ENCODE results near the gene PCDHGA6. TPM values are rescaled to one million over a fixed set of nuclear protein-coding genes. Genes with fewer than 3 reads are reported as not detected.
A peak's percentile ranks its signal among the peaks of the same experiment; 100 is the strongest.
"Not testable (repeated sequence)": the region's sequence is repeated elsewhere in the genome, so short reads cannot be mapped to it uniquely, and the experiment has no call there.

The PCDHGA6 gene
- total RNA-seq, 3 donors from 2014 or later (not counting 1 experiment from before 2014, with no cell fraction given) = 0.20 to 0.75 (median 0.21) TPM

- peak within 1 kb of the TSS; percentile 82 for H3K4me3 Mint-ChIP-seq
- H3K27me3 Mint-ChIP-seq (ENCODE audit: low read depth in 2 of 2) = peaks cover 58 to 76% of the 10 kb centered on the region in 2 donors
- peaks cover 62% of the 10 kb centered on the region for H3K27me3 ChIP-seq (ENCODE audit: control insufficient read depth, insufficient read depth, low read length)
- H3K4me3 ChIP-seq (ENCODE audit: low read length) = peak within 1 kb of the TSS; percentile 1
- H3K27ac ChIP-seq (ENCODE audit: low read length) = no peak within 1 kb of the TSS
- no peaks in the 10 kb centered on the region for H3K36me3 ChIP-seq (ENCODE audit: control insufficient read depth, insufficient read depth, low read length)
- peaks cover 4 to 7% of the 10 kb centered on the region in 2 donors for H3K4me1 Mint-ChIP-seq
- TF ChIP-seq, protein P1, sequence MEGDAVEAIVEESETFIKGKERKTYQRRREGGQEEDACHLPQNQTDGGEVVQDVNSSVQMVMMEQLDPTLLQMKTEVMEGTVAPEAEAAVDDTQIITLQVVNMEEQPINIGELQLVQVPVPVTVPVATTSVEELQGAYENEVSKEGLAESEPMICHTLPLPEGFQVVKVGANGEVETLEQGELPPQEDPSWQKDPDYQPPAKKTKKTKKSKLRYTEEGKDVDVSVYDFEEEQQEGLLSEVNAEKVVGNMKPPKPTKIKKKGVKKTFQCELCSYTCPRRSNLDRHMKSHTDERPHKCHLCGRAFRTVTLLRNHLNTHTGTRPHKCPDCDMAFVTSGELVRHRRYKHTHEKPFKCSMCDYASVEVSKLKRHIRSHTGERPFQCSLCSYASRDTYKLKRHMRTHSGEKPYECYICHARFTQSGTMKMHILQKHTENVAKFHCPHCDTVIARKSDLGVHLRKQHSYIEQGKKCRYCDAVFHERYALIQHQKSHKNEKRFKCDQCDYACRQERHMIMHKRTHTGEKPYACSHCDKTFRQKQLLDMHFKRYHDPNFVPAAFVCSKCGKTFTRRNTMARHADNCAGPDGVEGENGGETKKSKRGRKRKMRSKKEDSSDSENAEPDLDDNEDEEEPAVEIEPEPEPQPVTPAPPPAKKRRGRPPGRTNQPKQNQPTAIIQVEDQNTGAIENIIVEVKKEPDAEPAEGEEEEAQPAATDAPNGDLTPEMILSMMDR (IDR thresholded peaks at IDR 0.05) = no peak
- WGBS (ENCODE audit: insufficient coverage) = 21% methylated on average over 32 of the region's 32 CpGs
- H3K9me3 ChIP-seq (ENCODE audit: control insufficient read depth, insufficient read depth, low read length) = peaks cover 38% of the 10 kb centered on the region
- H3K27ac Mint-ChIP-seq = peak within 1 kb of the TSS in 1 of 2 donors; percentile 58
- peaks cover 4% of the 10 kb centered on the region for H3K36me3 Mint-ChIP-seq
- DNase-seq = peak in 1 of 2 donors; percentile 57
- peak; percentile 72 to 79 (median 77) for ATAC-seq
- H3K4me1 ChIP-seq (ENCODE audit: control insufficient read depth, insufficient read depth, low read length) = no peaks in the 10 kb centered on the region
- intact Hi-C loops (cut with micrococcal nuclease) = no loop called here
- H3K9me3 Mint-ChIP-seq = peaks cover 0 to 2% of the 10 kb centered on the region in 2 donors
These were observed 3.5 kb upstream of the PCDHGA6 start, which contains the start of gene PCDHGB3 for GRCh38 chr5:141369994-141370848. TSS of gene PCDHGB3 (plus strand) at chr5:141370242. CDS start at chr5:141370395, 153 bp downstream.

GRCh38 chr5:141371572-141372475 lies 1.9 kb upstream of the PCDHGA6 start:
- Histone ChIP-seq H3K27ac (ENCODE audit: low read length) (no peak overlapping the region), H3K36me3 (ENCODE audit: control insufficient read depth, insufficient read depth, low read length) (no peaks in the 10 kb centered on the region), H3K9me3 (ENCODE audit: control insufficient read depth, insufficient read depth, low read length) (peaks cover 39% of the 10 kb centered on the region), H3K27me3 (ENCODE audit: control insufficient read depth, insufficient read depth, low read length) (peaks cover 50% of the 10 kb centered on the region), H3K4me3 (ENCODE audit: low read length) (no peak overlapping the region), H3K4me1 (ENCODE audit: control insufficient read depth, insufficient read depth, low read length) (no peaks in the 10 kb centered on the region)
- no peaks in the 10 kb centered on the region for H3K36me3 Mint-ChIP-seq
- H3K27ac Mint-ChIP-seq = no peak overlapping the region
- WGBS (ENCODE audit: insufficient coverage) = 43% methylated on average over 69 of the region's 69 CpGs
- intact Hi-C loops (cut with micrococcal nuclease) = no loop called here
- DNase-seq (no peak), ATAC-seq (no peak)
- no peak overlapping the region for H3K4me3 Mint-ChIP-seq
- H3K27me3 Mint-ChIP-seq (ENCODE audit: low read depth in 2 of 2) = peaks cover 52 to 61% of the 10 kb centered on the region in 2 donors
- H3K4me1 Mint-ChIP-seq = peaks cover 4 to 7% of the 10 kb centered on the region in 2 donors
- peaks cover 0 to 2% of the 10 kb centered on the region in 2 donors for H3K9me3 Mint-ChIP-seq
- TF ChIP-seq, protein P1 (IDR thresholded peaks at IDR 0.05) = no peak

GRCh38 chr5:141374627-141375026 lies 936 bp downstream of the PCDHGA6 start:
- Mint-ChIP-seq H3K36me3 (no peaks in the 10 kb centered on the region), H3K9me3 (no peaks in the 10 kb centered on the region), H3K4me1 (peaks cover 4 to 7% of the 10 kb centered on the region in 2 donors), H3K4me3 (no peak overlapping the region), H3K27me3 (ENCODE audit: low read depth in 2 of 2) (peaks cover 45 to 62% of the 10 kb centered on the region in 2 donors), H3K27ac (no peak overlapping the region)
- no peak for ATAC-seq
- no peak for DNase-seq
- H3K4me1 ChIP-seq (ENCODE audit: control insufficient read depth, insufficient read depth, low read length) = no peaks in the 10 kb centered on the region
- no peaks in the 10 kb centered on the region for H3K36me3 ChIP-seq (ENCODE audit: control insufficient read depth, insufficient read depth, low read length)
- 61% methylated on average over 14 of the region's 14 CpGs for WGBS (ENCODE audit: insufficient coverage)
- peaks cover 44% of the 10 kb centered on the region for H3K27me3 ChIP-seq (ENCODE audit: control insufficient read depth, insufficient read depth, low read length)
- intact Hi-C loops (cut with micrococcal nuclease) = no loop called here
- peaks cover 42% of the 10 kb centered on the region for H3K9me3 ChIP-seq (ENCODE audit: control insufficient read depth, insufficient read depth, low read length)
- no peak overlapping the region for H3K27ac ChIP-seq (ENCODE audit: low read length)
- TF ChIP-seq, protein P1 (IDR thresholded peaks at IDR 0.05) = no peak
- no peak overlapping the region for H3K4me3 ChIP-seq (ENCODE audit: low read length)

GRCh38 chr5:141375444-141376155 lies 1.9 kb downstream of the PCDHGA6 start:
- H3K27ac ChIP-seq (ENCODE audit: low read length); H3K4me1 ChIP-seq (ENCODE audit: control insufficient read depth, insufficient read depth, low read length); H3K4me3 ChIP-seq (ENCODE audit: low read length); H3K27ac Mint-ChIP-seq; ATAC-seq; DNase-seq; intact Hi-C loops (cut with micrococcal nuclease); H3K36me3 ChIP-seq (ENCODE audit: control insufficient read depth, insufficient read depth, low read length); H3K4me3 Mint-ChIP-seq; H3K36me3 Mint-ChIP-seq; H3K9me3 Mint-ChIP-seq; H3K4me1 Mint-ChIP-seq: not testable (repeated sequence)
- Histone ChIP-seq H3K9me3 (ENCODE audit: control insufficient read depth, insufficient read depth, low read length) (peaks cover 35% of the 10 kb centered on the region), H3K27me3 (ENCODE audit: control insufficient read depth, insufficient read depth, low read length) (peaks cover 38% of the 10 kb centered on the region)
- 54% methylated on average over 36 of the region's 48 CpGs for WGBS (ENCODE audit: insufficient coverage)
- peaks cover 45 to 60% of the 10 kb centered on the region in 2 donors for H3K27me3 Mint-ChIP-seq (ENCODE audit: low read depth in 2 of 2)
